Loucy (cell line): ENCODE results near the gene CDH4.

ENCODE experiments used
- CTCF ChIP-seq: fragments of 200-600 bp; sonication (generic); conservative IDR thresholded peaks from 2 replicates; pipeline ENCODE4 v1.5.1; 2014; ENCODE audit warnings: mild to moderate bottlenecking, antibody characterized with exemption, low read length
- EZH2phosphoT487 ChIP-seq: fragments of 200-600 bp; IDR thresholded peaks from 2 replicates; pipeline ENCODE4 v1.6.1; 2018; ENCODE audit warnings: antibody characterized with exemption, mild to moderate bottlenecking, moderate library complexity, borderline replicate concordance

- no peak for TF ChIP-seq EZH2phosphoT487
- no peak for TF ChIP-seq CTCF
Observed at GRCh38 chr20:61957961-61958715, 706.1 kb downstream of the CDH4 start.
